Dermis lymphatic vessel endothelial cell (primary cell): ENCODE results near the gene ZNF77. TPM values are rescaled to one million over a fixed set of nuclear protein-coding genes. Genes with fewer than 3 reads are reported as not detected.

Source experiments
- total RNA-seq: library from RNA; depleted of rRNA; stranded (reverse); fragments of >200 nt; gene quantifications from 2 replicates; pipeline ENCODE4 v1.2.1, GENCODE V29; 2014

ZNF77 gene
- total RNA-seq, result 3.6 and 5.7 TPM in 2 replicates

DNA sequence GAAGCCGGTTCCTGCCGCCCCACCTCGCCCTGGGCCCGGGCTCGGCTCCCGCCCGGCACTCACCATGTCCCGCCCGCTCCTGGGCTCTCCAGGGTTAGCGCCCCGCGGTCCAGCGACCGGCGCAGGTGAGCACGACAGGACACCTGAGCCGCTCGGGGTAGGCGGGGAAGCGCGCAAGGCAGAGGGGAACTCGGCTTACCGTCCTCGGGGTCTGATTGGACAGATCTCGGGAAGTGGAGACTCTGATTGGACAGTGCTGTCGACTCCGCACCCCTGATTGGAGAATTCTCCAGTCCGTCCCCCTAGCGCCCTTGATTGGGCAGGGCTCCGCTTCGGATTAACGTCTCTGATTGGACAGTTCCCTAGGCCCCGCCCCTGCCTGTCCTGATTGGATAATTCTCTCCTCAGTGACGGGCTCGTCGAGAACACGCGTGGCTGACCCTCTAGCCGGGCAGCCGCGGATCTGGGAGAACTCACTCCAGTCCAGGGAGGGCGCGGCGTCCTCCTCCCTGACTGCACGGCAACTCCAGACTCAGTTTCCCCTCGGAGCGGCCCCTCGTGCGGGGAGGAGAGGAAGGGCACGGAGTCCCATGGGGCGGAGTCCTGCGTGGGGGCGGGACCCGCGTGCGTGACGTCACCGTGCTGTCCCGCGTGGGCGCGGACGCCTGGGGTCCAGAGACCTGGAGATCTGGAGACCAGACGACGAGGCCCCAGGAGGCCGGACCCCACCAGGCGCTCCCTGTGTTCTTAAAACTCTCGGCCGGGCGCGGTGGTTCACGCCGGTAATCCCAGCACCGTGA lies at the start of gene ZNF77:
Gene ZNF77 (minus strand): TSS at position 197 of the 800 bp plus-strand sequence. CDS start 131 bp downstream, at position 66.

DNA sequence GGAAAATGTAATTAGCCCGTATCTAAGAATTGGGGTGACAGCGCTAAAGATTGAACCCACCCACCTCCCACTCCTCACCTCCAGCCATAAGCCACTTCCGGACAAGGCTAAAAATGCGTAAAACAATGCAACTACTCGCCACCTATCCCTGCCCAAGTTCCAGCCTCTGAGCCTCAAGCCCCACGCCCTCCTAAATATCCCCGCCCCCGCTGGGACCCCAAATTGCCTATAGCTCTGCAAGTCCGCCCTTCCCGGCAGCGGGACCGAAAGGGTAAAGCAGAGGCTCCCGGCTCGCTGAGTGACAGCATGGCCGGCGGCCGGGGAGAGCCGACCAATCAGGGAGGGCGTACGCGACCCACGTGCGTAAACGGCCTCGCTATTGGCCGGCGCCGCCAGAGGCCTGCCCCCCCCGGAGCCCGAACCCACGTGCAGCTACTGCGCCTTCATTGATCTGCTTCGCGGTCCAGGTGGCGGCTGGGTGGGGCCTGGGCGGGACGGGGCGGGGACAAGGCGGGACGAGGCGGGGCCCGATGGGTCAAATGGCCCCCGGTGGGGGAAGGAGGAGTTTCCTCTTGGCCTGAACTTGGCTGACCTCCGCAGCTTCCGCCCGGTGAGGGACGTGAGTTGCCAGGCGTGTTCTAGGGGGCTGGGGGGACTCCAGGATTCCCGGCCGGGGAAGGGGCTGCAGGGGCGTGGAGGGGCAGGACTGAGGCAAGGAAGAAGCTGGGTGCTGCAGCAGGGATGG lies 32.4 kb upstream of the ZNF77 start, which contains the start of gene TLE6:
Gene TLE6 (plus strand): TSS at position 564 of the 745 bp plus-strand sequence. CDS start 670 bp downstream, outside the sequence.

DNA sequence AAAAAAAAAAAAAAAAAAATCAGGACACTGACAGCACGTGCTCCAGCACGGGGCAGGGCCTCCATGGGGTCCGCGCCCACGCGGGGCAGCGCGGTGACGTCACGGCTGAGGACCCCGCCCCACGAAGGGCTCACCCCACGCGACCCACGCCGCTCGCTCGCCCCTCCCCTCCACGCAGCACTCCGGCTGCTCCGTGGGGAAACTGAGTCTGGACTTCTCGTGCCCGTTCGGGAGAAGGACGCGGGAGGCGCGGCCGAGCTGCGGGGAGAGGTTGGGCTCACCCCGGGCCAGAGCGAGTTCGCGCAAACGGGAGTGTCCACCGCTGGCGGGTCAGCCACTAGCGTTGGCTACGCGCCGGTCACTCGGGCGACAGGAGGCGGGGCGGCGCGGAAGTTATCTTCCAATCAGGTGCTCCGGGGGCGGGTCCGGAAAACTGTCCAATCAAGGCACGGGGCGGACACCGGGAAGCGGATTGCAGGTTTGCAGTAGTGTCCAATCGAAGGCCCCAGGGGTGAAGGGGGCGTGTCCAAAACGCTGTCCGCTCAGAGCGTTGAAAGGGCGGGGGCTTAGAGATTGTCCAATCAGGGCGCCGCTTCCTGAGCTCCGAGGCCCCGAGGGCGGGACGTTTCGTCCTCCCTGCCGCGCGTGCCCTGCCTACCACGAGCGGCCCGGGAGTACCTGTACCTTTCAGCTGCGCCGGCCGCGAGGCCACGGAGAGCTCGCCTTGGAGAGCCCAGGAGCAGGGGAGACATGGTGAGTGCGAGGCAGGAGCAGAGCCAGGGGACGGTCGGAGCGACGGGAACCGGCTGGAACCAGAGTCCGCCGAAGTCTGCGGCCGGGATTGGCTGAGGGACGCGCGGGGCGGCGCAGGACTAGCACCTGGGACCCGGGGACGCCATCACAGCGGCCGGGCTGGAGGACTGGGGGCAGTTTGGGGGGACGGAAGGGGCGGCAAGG lies 44.2 kb downstream of the ZNF77 start, which contains the start of gene ZNF57:
Gene ZNF57 (plus strand): TSS at position 633 of the 957 bp plus-strand sequence. CDS start 118 bp downstream, at position 751.

Other genes with a start within 250 kb of the ZNF77 start
- gene GNG7, start 242.3 kb downstream of the ZNF77 start, total RNA-seq, result 1.4 TPM in 2 replicates
- 0.17 and 0.33 TPM in 2 replicates for gene DIRAS1, start 223.6 kb downstream of the ZNF77 start, total RNA-seq
- gene SLC39A3, start 205.0 kb downstream of the ZNF77 start, total RNA-seq, result 16.1 and 16.9 TPM in 2 replicates
- gene SGTA, start 161.7 kb downstream of the ZNF77 start, total RNA-seq, result 27.4 and 27.6 TPM in 2 replicates
- gene THOP1, start 159.5 kb downstream of the ZNF77 start, total RNA-seq, result 37.2 and 46.7 TPM in 2 replicates
- 3.4 and 3.9 TPM in 2 replicates for gene ZNF554, start 125.1 kb downstream of the ZNF77 start, total RNA-seq
- gene ZNF555, start 103.5 kb downstream of the ZNF77 start, total RNA-seq, result 5.6 and 6.4 TPM in 2 replicates
- not detected in 2 replicates for gene ZNF556, start 77.6 kb downstream of the ZNF77 start, total RNA-seq
- gene ZNF57, start 44.0 kb downstream of the ZNF77 start, total RNA-seq, result 2.6 and 4.2 TPM in 2 replicates
- 1.7 TPM in 2 replicates for gene TLE6, start 32.6 kb upstream of the ZNF77 start, total RNA-seq
- 4.8 and 6.0 TPM in 2 replicates for gene TLE2, start 84.3 kb upstream of the ZNF77 start, total RNA-seq
- 93.0 and 114 TPM in 2 replicates for gene TLE5, start 117.5 kb upstream of the ZNF77 start, total RNA-seq
- gene GNA11, start 149.4 kb upstream of the ZNF77 start, total RNA-seq, result 41.3 and 45.6 TPM in 2 replicates
- gene GNA15, start 191.1 kb upstream of the ZNF77 start, total RNA-seq, result 0.09 TPM in 1 of 2 replicates, not detected in the other
- gene S1PR4, start 233.8 kb upstream of the ZNF77 start, total RNA-seq, result 0.87 and 0.95 TPM in 2 replicates
- gene NCLN, start 241.0 kb upstream of the ZNF77 start, total RNA-seq, result 23.4 and 24.1 TPM in 2 replicates